ENCODE data around the gene SLC47A1. TPM values are rescaled to one million over a fixed set of nuclear protein-coding genes. Genes with fewer than 3 reads are reported as not detected.
"Not testable (repeated sequence)": the region's sequence is repeated elsewhere in the genome, so short reads cannot be mapped to it uniquely, and the experiment has no call there.

Gene SLC47A1
- total RNA-seq, 1 donor from 2014 or later: 0.26 TPM

DNA sequence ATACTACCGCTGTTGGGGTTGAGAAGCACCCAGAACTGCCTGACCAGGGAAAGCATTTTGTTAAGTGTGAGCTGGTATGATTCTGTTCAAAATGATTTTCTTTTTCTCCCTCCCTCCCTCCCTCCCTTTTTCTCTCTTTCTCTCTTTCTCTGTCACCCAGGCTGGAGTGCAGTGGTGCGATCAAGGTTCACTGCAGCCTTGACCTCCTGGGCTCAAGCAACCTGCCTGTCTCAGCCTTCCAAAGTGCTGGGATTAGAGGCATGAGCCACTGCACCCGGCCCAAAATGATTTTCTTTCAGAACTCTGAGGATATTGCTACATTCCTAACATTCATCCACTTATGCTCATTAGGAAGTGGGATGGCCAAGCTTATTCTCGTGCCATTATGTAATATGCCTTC is 41.3 kb downstream of the SLC47A1 start:
- Mint-ChIP-seq H3K9me3 (no peaks in the 10 kb centered on the region), H3K27ac (no peak overlapping the region)

DNA sequence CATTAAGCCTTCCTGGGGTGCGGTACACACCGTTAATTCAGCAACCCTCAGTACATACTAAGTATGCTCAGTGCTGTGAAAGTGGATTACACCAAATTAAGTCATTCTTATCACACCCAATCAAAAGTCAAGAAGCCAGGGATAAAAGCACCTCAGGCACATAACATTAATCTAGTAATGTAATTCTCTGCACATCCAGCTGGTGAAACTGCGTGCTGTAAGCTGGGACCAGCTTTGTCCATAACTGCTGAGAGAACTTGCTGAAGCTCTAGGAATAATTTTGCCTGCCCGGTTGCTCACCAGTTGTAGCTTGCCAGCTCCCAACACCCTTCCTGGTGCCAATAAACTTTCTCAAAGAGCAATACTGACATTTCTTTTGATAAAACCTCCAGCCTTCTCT is 44.9 kb downstream of the SLC47A1 start:
- intact Hi-C loops (cut with micrococcal nuclease): no loop called here
- no peaks in the 10 kb centered on the region for H3K36me3 Mint-ChIP-seq (ENCODE audit: low read depth)
- H3K9me3 Mint-ChIP-seq: no peaks in the 10 kb centered on the region
- H3K4me1 Mint-ChIP-seq (ENCODE audit: low read depth): no peaks in the 10 kb centered on the region
- no peak overlapping the region for H3K27ac Mint-ChIP-seq
- H3K4me3 Mint-ChIP-seq: no peak overlapping the region
- peaks cover 39% of the 10 kb centered on the region for H3K27me3 Mint-ChIP-seq (ENCODE audit: insufficient read depth)
- DNase-seq (ENCODE audit: low spot score): no peak

More for the DNA sequence above, 41.3 kb downstream of the SLC47A1 start:
- Mint-ChIP-seq H3K36me3 (ENCODE audit: low read depth) (no peaks in the 10 kb centered on the region), H3K4me1 (ENCODE audit: low read depth) (no peaks in the 10 kb centered on the region), H3K4me3 (no peak overlapping the region), H3K27me3 (ENCODE audit: insufficient read depth) (peaks cover 34% of the 10 kb centered on the region)
- no peak for DNase-seq (ENCODE audit: low spot score)
- intact Hi-C loops (cut with micrococcal nuclease): no loop called here

DNA sequence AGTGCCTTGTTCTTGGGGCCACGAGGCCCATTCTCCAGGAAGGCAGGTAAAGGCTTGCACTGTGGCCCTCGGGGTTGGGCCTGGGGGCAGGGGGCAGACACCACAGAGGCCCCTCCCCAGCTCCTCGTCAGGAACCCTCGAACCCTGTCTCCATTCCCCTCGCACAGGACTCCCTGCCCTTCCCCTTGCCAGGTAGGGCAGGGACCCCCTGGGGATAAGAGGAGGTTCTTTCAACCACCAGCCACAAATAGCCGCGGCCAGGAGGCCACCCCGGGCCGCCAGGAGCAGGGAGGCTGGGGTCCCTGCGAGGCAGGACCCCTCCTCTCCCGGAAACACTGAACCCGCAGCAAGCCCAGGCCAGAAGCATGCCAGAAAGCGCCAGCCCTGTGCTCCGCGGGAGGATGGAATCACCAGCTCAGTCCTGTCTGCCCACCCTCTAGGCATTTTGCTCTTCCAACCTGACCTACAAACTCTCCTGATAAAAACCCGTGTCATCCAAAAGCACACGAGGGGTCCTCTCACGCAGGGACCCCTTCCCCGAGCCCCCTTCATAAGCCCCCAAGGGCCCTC is 45.6 kb downstream of the SLC47A1 start:
- Mint-ChIP-seq H3K27ac (no peak overlapping the region), H3K36me3 (ENCODE audit: low read depth) (no peaks in the 10 kb centered on the region), H3K9me3 (no peaks in the 10 kb centered on the region), H3K4me3 (no peak overlapping the region), H3K4me1 (ENCODE audit: low read depth) (no peaks in the 10 kb centered on the region), H3K27me3 (ENCODE audit: insufficient read depth) (peaks cover 40% of the 10 kb centered on the region)
- no peak for DNase-seq (ENCODE audit: low spot score)
- intact Hi-C loops (cut with micrococcal nuclease): no loop called here

DNA sequence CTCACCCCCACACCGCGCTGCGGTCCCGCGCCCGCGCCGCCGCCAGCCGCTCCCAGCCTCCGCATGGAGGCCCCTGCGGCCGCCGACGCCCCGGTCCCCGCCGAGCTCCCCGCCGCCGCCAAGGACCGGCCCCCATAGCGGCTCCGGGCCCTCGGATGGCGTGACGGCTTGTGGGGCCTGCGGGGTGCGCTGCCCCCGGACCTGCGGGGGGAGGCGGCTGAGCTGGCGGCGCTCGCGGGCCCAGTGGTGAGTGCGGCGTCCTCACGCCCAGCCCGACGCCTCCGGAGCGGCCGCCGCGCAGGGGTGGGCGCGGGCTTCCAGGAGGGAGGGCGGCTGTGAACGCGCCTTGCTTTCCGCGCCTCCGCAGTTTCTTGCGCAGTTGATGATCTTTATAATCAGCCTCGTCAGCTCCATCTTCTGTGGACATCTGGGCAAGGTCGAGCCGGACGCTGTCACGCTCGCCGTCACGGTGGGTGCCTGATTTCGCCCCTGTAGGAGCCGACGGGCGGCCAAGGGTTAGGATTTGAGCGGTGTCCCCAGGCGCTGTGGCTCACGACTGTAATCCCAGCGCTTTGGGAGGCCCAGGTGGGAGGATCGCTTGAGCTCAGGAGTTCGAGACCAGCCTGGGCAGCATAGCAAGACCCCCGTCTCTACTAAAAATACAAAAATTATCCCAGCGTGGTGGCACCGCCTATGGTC is 46.4 kb downstream of the SLC47A1 start:
- H3K27ac Mint-ChIP-seq: no peak overlapping the region
- no peaks in the 10 kb centered on the region for H3K4me1 Mint-ChIP-seq (ENCODE audit: low read depth)
- DNase-seq (ENCODE audit: low spot score): no peak
- peaks cover 38% of the 10 kb centered on the region for H3K27me3 Mint-ChIP-seq (ENCODE audit: insufficient read depth)
- no peaks in the 10 kb centered on the region for H3K9me3 Mint-ChIP-seq
- H3K36me3 Mint-ChIP-seq (ENCODE audit: low read depth): no peaks in the 10 kb centered on the region
- H3K4me3 Mint-ChIP-seq: no peak overlapping the region
- intact Hi-C loops (cut with micrococcal nuclease): no loop called here

DNA sequence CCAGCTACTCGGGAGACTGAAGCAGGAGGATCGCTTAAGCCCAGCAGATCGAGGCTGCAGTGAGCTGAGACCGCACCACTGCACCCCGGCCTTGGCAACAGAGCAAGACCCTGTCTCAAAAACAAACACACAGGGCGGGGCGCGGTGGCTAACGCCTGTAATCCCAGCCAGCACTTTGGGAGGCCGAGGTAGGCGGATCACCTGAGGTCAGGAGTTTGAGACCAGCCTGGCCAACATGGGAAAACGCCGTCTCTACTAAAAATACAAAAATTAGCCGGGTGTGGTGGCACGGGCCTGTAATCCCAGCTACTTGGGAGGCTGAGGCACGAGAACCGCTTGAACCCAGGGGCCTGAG is 46.9 kb downstream of the SLC47A1 start:
- H3K4me3 Mint-ChIP-seq; H3K4me1 Mint-ChIP-seq (ENCODE audit: low read depth); DNase-seq (ENCODE audit: low spot score); intact Hi-C loops (cut with micrococcal nuclease); H3K27ac Mint-ChIP-seq; H3K36me3 Mint-ChIP-seq (ENCODE audit: low read depth); H3K9me3 Mint-ChIP-seq: not testable (repeated sequence)
- H3K27me3 Mint-ChIP-seq (ENCODE audit: insufficient read depth): peaks cover 37% of the 10 kb centered on the region

DNA sequence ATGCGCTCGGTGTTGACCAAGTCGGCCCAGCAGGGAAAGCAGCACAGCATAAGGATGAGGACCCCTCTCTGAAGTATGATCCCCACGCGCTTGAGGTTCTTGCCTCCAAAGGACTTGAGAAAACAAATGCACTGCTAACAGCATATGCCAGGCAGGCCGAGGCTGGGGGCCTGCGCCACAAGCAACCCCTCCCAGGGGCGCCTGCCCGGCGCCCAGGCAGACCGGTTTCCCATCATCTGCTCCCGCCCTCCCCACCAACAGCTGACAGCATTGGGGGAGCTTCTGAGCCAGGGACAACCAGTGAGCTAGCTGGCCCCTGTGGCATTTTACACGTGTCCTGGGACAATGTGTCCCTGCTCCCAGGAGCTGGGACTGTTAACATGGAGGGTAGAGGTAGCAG is 48.5 kb downstream of the SLC47A1 start:
- intact Hi-C loops (cut with micrococcal nuclease); H3K27ac Mint-ChIP-seq; H3K36me3 Mint-ChIP-seq (ENCODE audit: low read depth); DNase-seq (ENCODE audit: low spot score); H3K4me3 Mint-ChIP-seq; H3K9me3 Mint-ChIP-seq; H3K4me1 Mint-ChIP-seq (ENCODE audit: low read depth): not testable (repeated sequence)
- peaks cover 31% of the 10 kb centered on the region for H3K27me3 Mint-ChIP-seq (ENCODE audit: insufficient read depth)

DNA sequence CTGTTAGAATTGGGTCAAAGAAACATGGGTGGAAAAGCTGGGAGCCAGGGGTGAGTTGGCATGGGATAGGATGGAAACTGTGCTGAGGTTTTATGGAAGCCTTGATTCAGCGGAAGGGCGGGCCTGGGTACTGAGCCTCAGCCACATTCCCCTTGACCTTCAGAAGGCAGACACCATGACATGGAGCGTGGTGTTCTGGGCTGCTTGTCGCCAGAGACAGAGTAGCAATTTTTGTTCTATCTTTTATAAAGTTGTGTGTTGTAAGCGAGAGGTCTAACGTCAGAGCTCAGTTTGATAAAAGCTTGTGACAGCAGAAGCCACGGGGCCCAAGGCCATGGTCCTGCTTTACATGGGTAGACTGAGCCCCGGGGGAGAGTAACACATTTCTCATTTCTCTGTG is 50.2 kb downstream of the SLC47A1 start:
- Mint-ChIP-seq H3K27ac (no peak overlapping the region), H3K27me3 (ENCODE audit: insufficient read depth) (peaks cover 17% of the 10 kb centered on the region), H3K36me3 (ENCODE audit: low read depth) (no peaks in the 10 kb centered on the region), H3K4me1 (ENCODE audit: low read depth) (no peaks in the 10 kb centered on the region), H3K4me3 (no peak overlapping the region), H3K9me3 (no peaks in the 10 kb centered on the region)
- DNase-seq (ENCODE audit: low spot score): no peak
- intact Hi-C loops (cut with micrococcal nuclease): no loop called here

DNA sequence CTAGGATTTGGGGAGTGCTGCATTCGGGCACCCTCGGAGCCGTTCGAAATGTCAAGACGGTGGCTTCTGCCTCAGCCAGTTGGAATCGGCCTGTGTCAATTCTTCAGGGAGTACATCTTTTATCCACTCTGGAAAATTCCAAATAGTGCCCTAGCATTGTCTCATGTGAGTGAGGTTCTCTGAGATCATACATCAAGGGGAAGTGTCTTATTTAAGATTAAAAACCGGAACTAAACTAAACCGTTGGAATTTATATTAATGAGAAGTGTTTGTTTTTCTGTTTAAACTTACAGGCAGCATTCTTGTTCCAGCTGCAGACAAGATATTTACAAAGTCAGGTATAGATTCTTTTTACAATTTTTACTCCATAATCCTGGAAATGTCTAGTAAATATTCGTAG is 56.8 kb downstream of the SLC47A1 start:
- intact Hi-C loops (cut with micrococcal nuclease): no loop called here
- peaks cover 5% of the 10 kb centered on the region for H3K27me3 Mint-ChIP-seq (ENCODE audit: insufficient read depth)
- H3K27ac Mint-ChIP-seq: no peak overlapping the region
- H3K4me3 Mint-ChIP-seq: no peak overlapping the region
- no peaks in the 10 kb centered on the region for H3K9me3 Mint-ChIP-seq
- no peak for DNase-seq (ENCODE audit: low spot score)
- no peaks in the 10 kb centered on the region for H3K36me3 Mint-ChIP-seq (ENCODE audit: low read depth)
- no peaks in the 10 kb centered on the region for H3K4me1 Mint-ChIP-seq (ENCODE audit: low read depth)

DNA sequence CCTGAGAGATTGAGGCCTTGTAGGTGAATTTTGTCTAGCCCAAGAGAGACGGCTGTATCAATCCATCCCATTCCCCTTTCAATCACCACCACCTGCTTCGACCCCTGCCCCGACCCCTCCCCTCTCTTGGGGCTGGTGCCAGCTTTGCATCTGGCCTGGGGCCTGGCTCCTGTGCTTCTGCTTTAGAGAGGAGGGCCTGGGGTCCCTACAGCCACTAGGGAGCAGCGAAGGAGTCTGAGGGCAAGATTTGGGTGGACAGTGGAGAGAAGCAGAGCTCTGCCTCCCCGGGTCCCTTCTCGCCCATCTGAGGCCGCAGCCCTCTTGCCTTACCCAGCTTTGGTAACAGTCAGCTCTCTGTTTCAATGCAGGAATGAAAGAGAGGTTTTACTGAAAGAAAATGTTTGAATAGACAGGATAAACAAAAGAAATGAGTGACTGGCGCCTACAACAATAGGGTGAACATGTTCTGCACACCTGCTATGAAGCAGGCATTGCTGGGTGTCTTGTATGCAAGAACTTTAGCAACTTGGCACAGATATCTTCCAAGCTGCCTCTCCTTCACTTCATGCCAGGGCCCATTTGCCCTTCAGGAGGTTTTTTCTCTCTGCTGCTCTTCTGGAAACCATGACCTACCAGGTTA is 57.4 kb downstream of the SLC47A1 start:
- H3K4me1 Mint-ChIP-seq (ENCODE audit: low read depth): no peaks in the 10 kb centered on the region
- intact Hi-C loops (cut with micrococcal nuclease): no loop called here
- no peaks in the 10 kb centered on the region for H3K36me3 Mint-ChIP-seq (ENCODE audit: low read depth)
- H3K9me3 Mint-ChIP-seq: no peaks in the 10 kb centered on the region
- H3K27me3 Mint-ChIP-seq (ENCODE audit: insufficient read depth): peaks cover 5% of the 10 kb centered on the region
- no peak overlapping the region for H3K27ac Mint-ChIP-seq
- no peak overlapping the region for H3K4me3 Mint-ChIP-seq
- no peak for DNase-seq (ENCODE audit: low spot score)

DNA sequence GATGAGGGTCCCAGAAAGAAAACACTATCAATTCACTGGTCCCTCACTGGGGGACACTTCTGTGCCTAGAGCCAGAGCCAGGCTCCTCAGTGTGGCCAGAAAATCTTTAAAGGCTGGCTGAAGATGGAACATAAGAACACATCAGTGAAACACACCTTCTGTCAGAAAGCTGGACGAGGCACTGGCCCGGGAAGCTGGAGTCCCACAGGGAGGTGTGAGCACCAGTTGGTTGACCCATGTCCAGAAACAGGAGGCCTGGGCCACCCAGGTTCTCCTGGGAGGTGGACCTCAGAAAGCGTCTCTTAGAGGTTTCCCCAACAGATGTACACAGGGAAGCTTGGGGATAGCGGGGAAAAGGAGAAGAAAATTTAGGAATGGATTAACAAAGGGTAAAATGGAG is 58.7 kb downstream of the SLC47A1 start:
- no peak overlapping the region for H3K27ac Mint-ChIP-seq
- no peak overlapping the region for H3K4me3 Mint-ChIP-seq
- peaks cover 5% of the 10 kb centered on the region for H3K27me3 Mint-ChIP-seq (ENCODE audit: insufficient read depth)
- no peaks in the 10 kb centered on the region for H3K9me3 Mint-ChIP-seq
- no peaks in the 10 kb centered on the region for H3K36me3 Mint-ChIP-seq (ENCODE audit: low read depth)
- H3K4me1 Mint-ChIP-seq (ENCODE audit: low read depth): no peaks in the 10 kb centered on the region
- intact Hi-C loops (cut with micrococcal nuclease): no loop called here
- no peak for DNase-seq (ENCODE audit: low spot score)

DNA sequence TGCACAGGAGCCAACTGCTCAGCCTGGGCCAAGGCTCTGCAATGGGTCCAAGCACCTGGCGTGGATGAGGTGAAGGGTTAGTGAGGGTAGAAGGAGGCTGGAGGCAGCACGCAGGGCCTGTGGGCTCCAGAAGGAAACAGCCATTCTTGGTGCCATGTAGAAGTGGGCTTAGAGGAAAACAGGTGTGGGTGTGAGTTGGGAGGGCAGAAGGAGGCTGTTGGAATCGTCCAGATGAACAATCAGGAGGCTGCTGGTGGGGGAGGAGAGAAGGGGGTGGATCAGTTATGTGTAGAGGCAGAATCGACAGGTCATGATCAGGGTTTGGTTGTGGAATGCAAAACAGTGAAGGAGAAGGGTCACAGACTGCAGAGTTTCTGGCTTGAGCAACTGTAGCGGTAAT is 63.2 kb downstream of the SLC47A1 start:
- H3K4me1 Mint-ChIP-seq (ENCODE audit: low read depth): no peaks in the 10 kb centered on the region
- H3K27ac Mint-ChIP-seq: no peak overlapping the region
- no peak overlapping the region for H3K4me3 Mint-ChIP-seq
- H3K9me3 Mint-ChIP-seq: no peaks in the 10 kb centered on the region
- peaks cover 5% of the 10 kb centered on the region for H3K27me3 Mint-ChIP-seq (ENCODE audit: insufficient read depth)
- DNase-seq (ENCODE audit: low spot score): no peak
- intact Hi-C loops (cut with micrococcal nuclease): no loop called here
- no peaks in the 10 kb centered on the region for H3K36me3 Mint-ChIP-seq (ENCODE audit: low read depth)

DNA sequence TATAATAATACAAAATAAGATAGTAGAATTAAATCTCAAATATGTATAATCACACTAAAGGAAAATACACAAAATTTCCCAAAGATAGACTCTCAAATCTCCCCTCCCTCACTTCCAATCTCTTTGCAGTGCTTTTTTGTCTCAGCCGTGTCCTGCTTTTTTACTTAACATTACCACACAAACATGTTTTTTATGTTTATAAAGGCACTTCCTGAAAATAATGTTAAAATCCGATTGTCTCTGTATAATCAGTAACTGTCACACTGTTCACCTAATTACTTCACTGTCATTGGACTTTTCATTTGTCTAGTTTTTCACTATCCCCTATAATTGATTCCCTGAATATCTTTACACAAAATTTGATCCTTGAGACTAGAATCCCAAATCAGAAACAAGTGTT is 76.7 kb downstream of the SLC47A1 start:
- Mint-ChIP-seq H3K9me3 (no peaks in the 10 kb centered on the region), H3K36me3 (ENCODE audit: low read depth) (no peaks in the 10 kb centered on the region), H3K27me3 (ENCODE audit: insufficient read depth) (peaks cover 1% of the 10 kb centered on the region), H3K4me1 (ENCODE audit: low read depth) (no peaks in the 10 kb centered on the region), H3K27ac (no peak overlapping the region), H3K4me3 (no peak overlapping the region)
- DNase-seq (ENCODE audit: low spot score): no peak
- intact Hi-C loops (cut with micrococcal nuclease): no loop called here

DNA sequence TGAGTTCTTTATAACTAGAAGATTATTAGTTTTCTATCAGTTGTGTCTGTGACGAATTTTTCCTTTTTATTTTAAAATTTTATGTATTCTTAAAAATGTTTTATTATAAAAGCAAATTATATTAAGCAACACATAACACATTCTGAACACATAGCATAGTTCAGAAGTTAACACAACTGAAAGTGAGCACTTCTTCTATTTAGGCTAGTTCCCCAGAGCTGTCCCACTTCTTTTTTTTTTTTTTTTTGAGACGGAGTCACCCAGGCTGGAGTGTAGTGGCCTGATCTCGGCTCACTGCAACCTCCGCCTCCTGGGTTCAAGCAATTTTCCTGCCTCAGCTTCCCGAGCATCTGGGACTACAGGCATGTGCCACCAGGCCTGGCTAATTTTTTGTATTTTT is 77.2 kb downstream of the SLC47A1 start:
- H3K9me3 Mint-ChIP-seq: no peaks in the 10 kb centered on the region
- H3K4me3 Mint-ChIP-seq: no peak overlapping the region
- intact Hi-C loops (cut with micrococcal nuclease): no loop called here
- H3K27ac Mint-ChIP-seq: no peak overlapping the region
- peaks cover 1% of the 10 kb centered on the region for H3K27me3 Mint-ChIP-seq (ENCODE audit: insufficient read depth)
- no peaks in the 10 kb centered on the region for H3K4me1 Mint-ChIP-seq (ENCODE audit: low read depth)
- H3K36me3 Mint-ChIP-seq (ENCODE audit: low read depth): no peaks in the 10 kb centered on the region
- no peak for DNase-seq (ENCODE audit: low spot score)

Measured in activated T-helper 1 cell treated with anti-CD3 and anti-CD28 coated beads, Interleukin-12 subunit alpha, Interleukin-12 subunit beta, Interleukin-2, Interleukin-4 antibody, amounts not matched to agents 30 ng/mL and 10 ng/mL and 1 ng/mL, durations not matched to agents 14 hours and 24 hours and 36 hours (primary cell).